GM23338 (cell line): ENCODE results near the gene GLMP. TPM values are rescaled to one million over a fixed set of nuclear protein-coding genes. Genes with fewer than 3 reads are reported as not detected.
A peak's percentile ranks its signal among the peaks of the same experiment; 100 is the strongest.

Experiments used
- ATAC-seq: fragments of 200-7000 bp; cut with Tn5 transposase; 3 replicates; pipeline ENCODE4 v1.9.1; 2020
- DNase-seq: peaks from one replicate; pipeline ENCODE4 v3.0.0-alpha.2; 2015; ENCODE audit warnings: low spot score
- H2AFZ ChIP-seq: fragments of 200-600 bp; sonication (generic); 2 replicates; pipeline ENCODE4 v1.8.0; 2016; ENCODE audit warnings: antibody characterized with exemption, mild to moderate bottlenecking, moderate library complexity
- H3F3A ChIP-seq: fragments of 200-600 bp; sonication (generic); replicated peaks from 2 replicates; pipeline ENCODE4 v1.8.0; 2017; ENCODE audit warnings: antibody characterized with exemption, mixed run types, low read depth
- H3K27ac ChIP-seq: fragments of 200-600 bp; sonication (generic); 2 replicates; pipeline ENCODE4 v1.6.1; 2016; ENCODE audit warnings: low read depth
- H3K27me3 ChIP-seq: fragments of 200-600 bp; sonication (generic); 2 replicates; pipeline ENCODE4 v1.8.0; 2016; ENCODE audit warnings: mild to moderate bottlenecking, mixed run types, moderate library complexity; ENCODE audit not compliant: insufficient read depth
- H3K36me3 ChIP-seq: fragments of 200-600 bp; sonication (generic); 2 replicates; pipeline ENCODE4 v1.8.0; 2016; ENCODE audit warnings: mild to moderate bottlenecking; ENCODE audit not compliant: insufficient read depth
- H3K4me1 ChIP-seq: fragments of 200-600 bp; sonication (generic); 2 replicates; pipeline ENCODE4 v1.8.0; 2016; ENCODE audit warnings: mild to moderate bottlenecking, moderate library complexity; ENCODE audit not compliant: insufficient read depth
- H3K4me2 ChIP-seq: fragments of 200-600 bp; sonication (generic); 2 replicates; pipeline ENCODE4 v1.7.1; 2017; ENCODE audit warnings: mixed run types
- H3K4me3 ChIP-seq: fragments of 200-600 bp; sonication (generic); 2 replicates; pipeline ENCODE4 v1.6.1; 2016; ENCODE audit warnings: mixed run types
- H3K79me2 ChIP-seq: fragments of 200-600 bp; sonication (generic); replicated peaks from 2 replicates; pipeline ENCODE4 v1.8.0; 2017; ENCODE audit warnings: mild to moderate bottlenecking; ENCODE audit not compliant: insufficient read depth
- H3K9me2 ChIP-seq: fragments of 200-600 bp; sonication (generic); 2 replicates; pipeline ENCODE4 v1.8.0; 2017; ENCODE audit not compliant: insufficient read depth
- H4K20me1 ChIP-seq: fragments of 200-600 bp; sonication (generic); replicated peaks from 2 replicates; pipeline ENCODE4 v1.8.0; 2017; ENCODE audit warnings: mild to moderate bottlenecking; ENCODE audit not compliant: insufficient read depth
- H3K27ac Mint-ChIP-seq: 2 replicates; pipeline ENCODE4 v1.8.0; 2020; ENCODE audit warnings: inconsistent platforms, mild to moderate bottlenecking, moderate library complexity, mixed read lengths
- H3K27me3 Mint-ChIP-seq: 3 replicates; pipeline ENCODE4 v1.8.0; 2022; ENCODE audit warnings: low read depth, mild to moderate bottlenecking, moderate library complexity, mixed read lengths, inconsistent platforms; ENCODE audit not compliant: insufficient read depth, poor library complexity
- H3K36me3 Mint-ChIP-seq: 3 replicates; pipeline ENCODE4 v1.8.0; 2021; ENCODE audit warnings: low read depth, mild to moderate bottlenecking, inconsistent platforms, moderate library complexity, mixed read lengths
- H3K4me1 Mint-ChIP-seq: 3 replicates; pipeline ENCODE4 v1.8.0; 2020; ENCODE audit warnings: mild to moderate bottlenecking, inconsistent platforms, mixed read lengths
- H3K4me3 Mint-ChIP-seq: 3 replicates; pipeline ENCODE4 v1.8.0; 2021; ENCODE audit warnings: moderate library complexity, mild to moderate bottlenecking, inconsistent platforms, mixed read lengths
- H3K9me3 Mint-ChIP-seq: 3 replicates; pipeline ENCODE4 v1.8.0; 2020; ENCODE audit warnings: moderate library complexity, mild to moderate bottlenecking, inconsistent platforms, mixed read lengths
- CREB1 ChIP-seq: fragments of 250-450 bp; sonication (Bioruptor Pico); IDR thresholded peaks from 2 replicates; pipeline ENCODE4 v1.5.0; 2020; ENCODE audit warnings: low read depth, mild to moderate bottlenecking, moderate library complexity
- CTCF ChIP-seq, 2 experiments: fragments of 200-600 bp in 1 of 2; sonication (generic) in 1 of 2; conservative IDR thresholded peaks; 2 replicates each; pipeline versions ENCODE4 v1.5.1 to v1.6.1; 2016 to 2017; ENCODE audit warnings: antibody characterized with exemption in 2 of 2, low read depth in 2 of 2, mild to moderate bottlenecking in 2 of 2, moderate library complexity in 1 of 2
- ETS1 ChIP-seq: IDR thresholded peaks from 2 replicates; pipeline ENCODE4 v1.6.1; 2016; ENCODE audit warnings: antibody characterized with exemption
- EZH2 ChIP-seq: fragments of 200-600 bp; sonication (generic); IDR thresholded peaks from one replicate; pipeline ENCODE4 v1.8.0; 2017; ENCODE audit warnings: antibody characterized with exemption, mild to moderate bottlenecking, low read depth; ENCODE audit not compliant: unreplicated experiment
- EZH2phosphoT487 ChIP-seq: fragments of 200-600 bp; sonication (generic); IDR thresholded peaks from one replicate; pipeline ENCODE4 v1.8.1; 2018; ENCODE audit warnings: antibody characterized with exemption; ENCODE audit not compliant: unreplicated experiment
- JUNB ChIP-seq: IDR thresholded peaks from one replicate; pipeline ENCODE4 v1.6.1; 2016; ENCODE audit warnings: antibody characterized with exemption; ENCODE audit not compliant: unreplicated experiment
- NANOG ChIP-seq: IDR thresholded peaks from 2 replicates; pipeline ENCODE4 v1.6.1; 2016; ENCODE audit warnings: antibody characterized with exemption, borderline replicate concordance
- POLR2AphosphoS5 ChIP-seq: IDR thresholded peaks from 2 replicates; pipeline ENCODE4 v1.6.1; 2016; ENCODE audit warnings: antibody characterized with exemption, low read depth
- REST ChIP-seq: IDR thresholded peaks from one replicate; pipeline ENCODE4 v1.6.1; 2018; ENCODE audit warnings: antibody characterized with exemption; ENCODE audit not compliant: unreplicated experiment
- STAT1 ChIP-seq: IDR thresholded peaks from one replicate; pipeline ENCODE4 v1.6.1; 2016; ENCODE audit warnings: antibody characterized with exemption; ENCODE audit not compliant: unreplicated experiment
- ZNF114 ChIP-seq: fragments of 250-450 bp; sonication (Bioruptor Pico); IDR thresholded peaks from 2 replicates; pipeline ENCODE4 v1.5.0; 2020; ENCODE audit warnings: mild to moderate bottlenecking, moderate library complexity
- ZNF331 ChIP-seq: fragments of 250-450 bp; sonication (Bioruptor Pico); IDR thresholded peaks from 2 replicates; pipeline ENCODE4 v1.5.0; 2020; ENCODE audit warnings: low read depth, mild to moderate bottlenecking, moderate library complexity
- ZNF462 ChIP-seq: fragments of 250-450 bp; sonication (Bioruptor Pico); IDR thresholded peaks from 2 replicates; pipeline ENCODE4 v1.5.0; 2020; ENCODE audit warnings: mild to moderate bottlenecking, moderate library complexity
- polyA plus RNA-seq: library from polyadenylated mRNA; unstranded; fragments of >200 nt; fragmentation: Nextera tagmentation; extraction: Ambion mirVana; gene quantifications from 2 replicates; pipeline ENCODE4 v1.2.1, GENCODE V29; 2016
- total RNA-seq: library from RNA; depleted of rRNA; stranded (reverse); fragments of >200 nt; shearing (Covaris generic); gene quantifications from 2 replicates; pipeline ENCODE4 v1.2.3, GENCODE V29; 2014

Gene GLMP
- total and polyA plus RNA-seq, 2 experiments from 2014 or later, result 33.6 to 41.9 TPM

GRCh38 chr1:156298852-156299357 is 3.4 kb upstream of the GLMP start, which contains the start of gene VHLL:
Gene VHLL, minus strand, starts transcription at chr1:156299307. Its CDS starts 118 bp downstream, at chr1:156299189.
- no peaks in the 10 kb centered on the region for H3K9me2 ChIP-seq
- Mint-ChIP-seq H3K4me1 (peaks cover 3% of the 10 kb centered on the region; the same call in 1 of the 3 replicates), H3K9me3 (no peaks in the 10 kb centered on the region), H3K4me3 (no peak within 1 kb of the TSS), H3K27me3 (peaks cover 11% of the 10 kb centered on the region), H3K27ac (peak within 1 kb of the TSS; percentile 59; the same call in 1 of the 2 replicates), H3K36me3 (peaks cover 3% of the 10 kb centered on the region; the same call in 1 of the 3 replicates)
- ATAC-seq (no peak), DNase-seq (no peak)
- no peaks in the 10 kb centered on the region for H3K79me2 ChIP-seq
- H3K27me3 ChIP-seq, result no peaks in the 10 kb centered on the region
- TF ChIP-seq STAT1, result no peak
- no peak for TF ChIP-seq ZNF462 (CRISPR knock-in tag)
- no peak for TF ChIP-seq ETS1
- no peak for TF ChIP-seq JUNB
- TF ChIP-seq EZH2, result no peak
- TF ChIP-seq ZNF114 (CRISPR knock-in tag), result no peak
- TF ChIP-seq REST, result no peak
- TF ChIP-seq EZH2phosphoT487, result no peak
- no peak for TF ChIP-seq NANOG
- no peak for TF ChIP-seq ZNF331 (CRISPR knock-in tag)
- no peak for TF ChIP-seq CREB1 (CRISPR knock-in tag)
- TF ChIP-seq POLR2AphosphoS5, result no peak
- TF ChIP-seq CTCF (conservative IDR thresholded peaks at IDR 0.05; ENCODE audit: low read depth in 2 of 2), result no peak
- no peaks in the 10 kb centered on the region for H3K4me1 ChIP-seq
- H4K20me1 ChIP-seq, result no peaks in the 10 kb centered on the region; the same call in 1 of the 2 replicates
- H3K27ac ChIP-seq, result no peak within 1 kb of the TSS
- H3K36me3 ChIP-seq, result no peaks in the 10 kb centered on the region
- peaks cover 11% of the 10 kb centered on the region; the same call in 1 of the 2 replicates for H3F3A ChIP-seq
- H2AFZ ChIP-seq, result no peak within 1 kb of the TSS
- no peak within 1 kb of the TSS for H3K4me3 ChIP-seq
- H3K4me2 ChIP-seq, result no peak within 1 kb of the TSS
